ENCODE measurements around the gene DLST.

Gene DLST

DNA sequence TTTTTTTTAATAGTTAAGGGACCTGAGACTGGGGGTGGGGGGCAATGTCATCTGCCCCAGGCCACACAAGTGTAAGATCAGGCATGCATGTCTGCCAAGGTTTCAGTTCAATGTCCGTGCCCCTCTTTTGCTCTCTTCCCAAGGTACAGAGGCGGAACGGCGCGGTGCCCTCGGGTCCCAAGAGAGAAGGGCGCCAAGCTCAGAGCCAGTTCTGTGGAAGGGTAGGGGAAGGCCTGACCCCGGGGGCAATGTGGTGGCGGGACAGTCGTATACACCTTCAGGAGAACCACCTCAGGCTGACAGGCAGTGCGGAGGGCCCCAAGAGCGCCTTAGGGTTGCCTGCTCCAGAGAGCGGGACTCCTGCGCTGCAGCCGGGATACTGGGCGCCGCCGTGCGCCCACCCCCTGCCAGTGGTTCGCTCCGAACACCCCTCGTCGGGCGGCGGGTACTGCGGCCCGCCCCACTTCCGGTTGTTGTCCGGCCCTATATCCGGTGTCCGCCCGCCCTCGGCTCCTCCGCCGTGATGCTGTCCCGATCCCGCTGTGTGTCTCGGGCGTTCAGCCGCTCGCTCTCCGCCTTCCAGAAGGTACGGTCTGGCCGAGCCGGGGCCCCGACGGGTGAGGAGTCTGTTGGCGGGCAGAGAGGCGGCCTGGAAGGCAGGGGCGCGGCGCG lies at the start of gene DLST:
DLST (plus strand) TSS at position 486 of the 672 bp plus-strand sequence; CDS start at position 524, 38 bp downstream.
- DNase-seq = peak; percentile 92

DNA sequence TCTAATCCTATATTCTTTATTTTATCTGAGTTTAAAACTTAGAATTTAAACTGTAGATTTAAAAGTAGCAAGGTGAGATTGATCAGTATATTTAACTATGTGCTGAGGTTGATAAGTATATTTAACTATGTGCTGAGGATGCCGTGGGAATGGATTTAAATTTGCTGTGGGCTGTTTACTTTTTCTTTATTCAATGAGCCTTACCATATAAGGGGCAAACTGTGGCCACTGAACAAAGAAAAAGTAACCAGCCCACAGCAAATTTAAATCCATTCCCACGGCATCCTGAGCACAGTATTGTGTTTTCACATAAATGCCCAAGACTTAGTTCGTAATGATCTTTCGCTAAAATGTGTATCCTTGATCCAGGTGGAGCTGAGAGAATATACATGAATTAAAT lies 48.9 kb upstream of the DLST start:
- DNase-seq = no peak

DNA sequence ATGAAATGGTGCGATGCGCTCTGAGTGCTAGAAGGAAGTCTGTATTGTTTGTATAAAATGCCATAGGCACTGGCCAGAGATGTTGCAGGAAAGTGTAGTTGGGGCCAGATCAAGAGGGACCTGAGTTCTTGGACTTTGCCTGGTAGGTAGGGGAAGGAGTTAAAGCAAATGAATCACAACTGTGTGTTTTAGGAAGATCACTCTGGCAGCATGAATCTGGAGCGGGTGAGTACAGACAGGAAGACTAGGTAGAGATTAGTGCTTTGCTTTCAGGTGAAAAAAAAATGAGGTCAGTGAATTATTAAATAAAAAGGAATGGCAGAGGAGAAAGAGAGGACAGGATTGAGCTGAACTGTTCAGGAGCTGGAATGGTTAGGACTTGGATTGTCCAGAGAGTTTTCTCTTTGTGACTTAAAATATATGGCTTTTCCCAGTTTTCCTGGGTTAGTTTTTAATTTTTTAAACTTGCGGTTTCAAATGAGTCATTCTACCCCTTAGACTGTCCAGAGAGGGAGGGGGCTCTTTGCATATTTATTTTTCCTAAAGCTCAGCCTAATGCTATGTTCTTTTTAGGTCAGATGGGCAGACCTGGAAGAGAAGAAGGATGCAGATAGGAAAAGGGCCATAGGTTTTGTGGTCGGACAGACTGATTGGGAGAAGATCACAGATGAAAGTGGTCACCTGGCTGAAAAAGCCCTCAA lies 46.9 kb upstream of the DLST start:
- no peak for DNase-seq

DNA sequence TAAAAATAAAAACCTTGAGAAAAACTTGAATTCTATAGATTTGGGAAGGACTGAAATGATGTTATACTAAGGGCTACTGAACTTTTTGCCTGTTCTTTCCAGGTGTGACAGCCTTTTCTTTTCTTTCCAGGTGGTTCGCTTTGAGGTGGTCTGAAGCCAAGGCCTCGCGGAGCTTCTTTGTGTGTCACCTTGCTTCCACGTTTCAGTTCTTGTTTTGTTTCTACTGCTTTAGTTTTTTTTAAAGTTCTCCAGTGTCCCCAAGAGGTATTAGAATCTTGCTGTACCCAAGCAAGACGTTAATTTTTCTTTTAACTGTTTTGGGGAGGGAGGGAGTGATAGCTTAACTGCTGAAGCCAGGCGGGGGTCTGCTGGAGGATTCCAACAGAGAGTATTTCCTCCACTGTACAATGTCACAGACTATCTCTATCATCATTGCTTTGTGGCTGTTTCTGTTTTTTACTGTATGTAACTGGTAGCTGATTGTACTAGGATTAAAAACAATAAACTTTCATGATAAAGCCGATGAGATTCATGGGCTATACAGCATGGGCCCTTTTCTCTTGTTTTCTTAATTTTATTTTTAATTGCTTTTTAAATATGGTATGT lies 46.0 kb upstream of the DLST start:
- no peak for DNase-seq

DNA sequence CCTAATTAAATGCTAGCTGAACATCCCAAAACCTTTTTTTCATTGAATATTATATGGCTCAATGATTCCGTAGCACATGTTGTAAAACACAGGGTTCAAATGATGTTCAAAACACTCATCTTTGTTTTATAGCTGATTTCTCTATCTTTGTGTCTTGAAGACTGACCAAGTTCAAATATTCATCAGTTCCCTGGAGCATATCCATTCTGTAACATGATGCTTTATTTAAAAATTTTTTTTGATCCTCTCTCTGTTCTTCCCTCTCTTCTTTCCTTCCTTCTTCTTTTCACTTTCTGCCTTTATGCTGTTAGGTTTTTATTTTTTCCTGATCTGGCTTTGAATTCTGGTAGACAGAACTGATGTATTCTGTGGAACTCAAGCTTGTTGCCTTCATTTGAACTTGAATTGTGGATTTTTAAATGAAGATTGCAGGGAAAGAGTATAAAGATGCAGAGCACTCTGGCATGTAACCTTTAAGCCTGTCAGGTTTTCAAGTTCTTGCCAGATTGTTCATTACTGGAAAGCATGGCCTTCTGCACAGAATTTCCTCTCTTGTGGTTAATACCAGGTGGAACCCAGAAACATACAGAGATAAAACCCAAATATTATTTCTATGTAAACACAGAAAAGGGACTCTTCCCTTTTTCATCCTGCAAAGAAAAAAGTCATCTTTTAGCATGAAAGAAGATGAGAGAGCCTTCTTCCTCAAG lies 45.3 kb upstream of the DLST start:
- DNase-seq = no peak

DNA sequence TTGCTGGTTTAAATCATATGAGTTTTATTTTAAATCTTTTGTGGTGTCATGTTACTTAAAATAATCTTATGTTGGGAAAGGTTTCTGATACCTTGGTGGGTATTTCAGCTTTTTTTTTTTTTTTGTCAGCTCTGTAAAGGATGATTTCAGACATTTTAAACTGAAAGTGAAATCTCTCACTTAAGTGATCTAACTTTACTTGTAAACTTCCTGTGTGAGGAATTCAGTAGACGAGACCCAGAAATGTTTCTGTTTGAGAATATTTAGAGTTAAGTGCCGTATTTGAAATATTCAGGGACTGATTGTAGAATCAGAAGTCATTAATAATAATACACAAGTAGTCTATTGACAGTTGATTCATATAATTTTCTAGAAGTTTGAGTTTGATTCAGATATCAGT lies 43.5 kb upstream of the DLST start:
- DNase-seq = no peak

DNA sequence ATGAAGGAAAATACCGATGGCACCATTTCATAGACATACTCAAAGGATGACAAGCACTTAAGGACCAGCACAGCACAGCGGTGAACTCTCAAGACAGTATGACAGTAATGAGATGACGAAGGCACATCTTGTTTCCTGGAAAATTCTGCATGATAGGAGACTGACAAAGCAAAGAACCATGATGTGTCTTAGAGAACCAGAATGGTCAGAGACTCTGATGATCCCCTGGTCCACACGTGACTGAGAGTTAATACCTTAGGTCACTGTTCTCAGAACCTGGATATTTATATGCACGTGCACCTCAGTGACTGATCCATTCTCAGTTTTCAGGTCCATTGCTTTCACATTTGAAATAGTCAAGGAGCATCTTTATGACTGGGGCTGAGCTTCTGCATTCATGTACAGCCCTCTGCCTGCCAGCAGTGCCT lies 41.1 kb upstream of the DLST start:
- no peak for DNase-seq

DNA sequence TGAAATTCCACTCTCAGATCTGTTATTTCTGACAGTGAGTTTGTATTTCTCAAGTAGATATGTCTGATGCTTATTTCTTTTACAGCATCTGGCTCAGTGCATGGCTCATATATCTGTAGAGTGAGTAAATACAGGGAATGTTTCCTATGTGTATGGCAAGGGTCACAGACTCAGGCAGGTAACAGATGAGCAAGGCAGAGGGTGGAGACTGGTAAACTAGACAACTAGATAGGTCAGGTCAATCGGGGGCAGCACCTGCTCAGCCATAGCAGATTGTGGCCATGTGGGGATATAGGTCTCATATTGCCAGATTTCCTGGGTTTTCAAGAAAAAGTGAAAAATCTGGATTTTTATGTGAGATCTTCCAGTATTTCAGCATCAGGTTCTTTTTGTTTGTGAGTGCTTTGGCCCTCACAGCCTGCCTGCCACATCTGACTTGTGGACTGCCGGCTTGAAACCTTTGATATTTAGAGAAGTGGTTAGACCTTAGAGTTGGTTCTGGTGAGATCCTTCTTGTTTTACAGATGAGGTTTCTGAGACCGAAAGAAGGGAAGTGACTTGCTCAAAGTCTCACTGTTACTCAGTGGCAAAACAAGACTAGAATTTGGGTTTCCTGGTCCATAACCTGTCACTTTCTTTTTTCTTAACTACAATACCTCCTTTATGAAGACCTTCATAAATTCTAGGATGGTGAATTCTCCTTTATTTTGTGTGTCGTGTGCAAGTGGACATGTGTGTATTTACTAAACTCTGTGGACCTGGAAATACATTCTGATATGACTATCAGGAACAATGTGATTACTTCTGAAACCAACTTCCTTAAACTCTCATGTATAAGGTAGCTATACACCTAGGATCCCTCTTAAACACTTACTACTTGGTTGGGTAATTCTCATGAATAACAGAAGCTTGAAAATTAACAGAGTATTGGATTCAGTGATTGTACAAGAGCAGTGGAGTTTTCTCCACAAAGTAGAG lies 40.2 kb upstream of the DLST start:
- no peak for DNase-seq

DNA sequence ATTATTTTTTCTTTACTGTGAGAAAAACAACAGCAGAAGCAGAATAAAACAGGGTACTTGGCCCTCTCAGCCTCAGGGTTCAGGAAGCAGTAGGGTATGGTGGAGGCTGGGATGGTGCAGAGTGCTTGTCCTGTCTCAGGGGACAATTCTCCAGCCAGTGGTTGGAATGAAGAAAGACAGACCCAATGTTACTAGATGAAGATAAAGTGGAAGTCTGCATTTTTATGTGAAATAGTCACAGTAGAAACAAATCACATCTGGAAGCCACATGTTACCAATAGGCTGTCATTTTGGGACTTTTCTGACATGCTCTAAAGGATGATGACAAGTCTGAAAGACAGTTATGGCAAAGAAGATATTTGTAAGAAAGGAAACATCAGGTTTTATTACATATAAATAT lies 38.1 kb upstream of the DLST start:
- no peak for DNase-seq

DNA sequence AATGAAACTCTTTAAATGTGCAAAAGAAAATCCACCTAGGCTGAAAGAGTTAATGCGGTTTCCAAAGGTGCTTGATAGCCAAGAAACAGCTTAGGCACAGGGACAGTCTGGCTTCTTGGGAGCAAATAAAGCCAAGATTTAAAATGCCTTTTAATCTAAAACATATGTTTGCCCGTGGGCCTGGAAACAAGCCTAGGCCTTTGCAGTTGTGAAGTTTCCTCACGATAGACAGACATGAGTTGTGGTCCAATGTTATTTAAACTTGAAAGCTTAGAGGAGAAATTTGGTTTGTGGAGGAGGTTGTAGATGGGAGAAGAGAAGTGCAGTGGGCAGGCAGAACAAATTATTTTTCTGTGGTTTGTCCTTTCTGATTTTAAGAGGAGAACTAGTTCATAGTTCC lies 35.5 kb upstream of the DLST start:
- DNase-seq = peak; percentile 65

DNA sequence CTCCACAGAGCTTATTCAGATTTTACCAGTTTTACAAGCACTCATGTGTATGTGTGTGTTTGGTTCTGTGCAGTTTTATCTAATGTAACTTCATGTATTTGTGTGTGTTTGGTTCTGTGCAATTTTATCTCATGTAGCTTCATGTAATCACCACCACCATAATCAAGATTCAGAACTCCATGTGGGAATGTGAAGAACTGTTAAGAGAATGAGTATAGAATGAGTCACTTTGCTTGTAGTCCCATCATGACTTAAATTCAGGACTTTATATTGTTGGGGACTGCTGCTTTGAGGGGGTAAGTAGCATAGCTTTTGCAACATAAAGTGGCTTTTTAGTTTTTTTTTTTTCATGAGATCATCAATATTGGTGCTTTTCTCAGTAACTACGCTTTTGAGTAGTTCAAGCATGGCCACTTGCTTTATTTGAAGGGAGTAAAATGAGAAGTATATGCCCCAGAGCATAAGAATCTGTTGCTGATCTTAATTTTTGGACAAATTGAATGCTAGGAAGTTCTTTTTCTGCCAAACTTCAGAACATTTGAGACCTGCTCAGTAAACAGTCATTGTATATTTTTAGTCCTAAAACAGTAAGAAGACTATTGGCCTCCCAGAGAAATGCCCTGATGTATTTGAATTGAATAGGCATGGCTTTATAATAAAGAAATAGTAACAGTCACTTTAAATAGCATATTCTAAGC lies 34.6 kb upstream of the DLST start:
- no peak for DNase-seq

DNA sequence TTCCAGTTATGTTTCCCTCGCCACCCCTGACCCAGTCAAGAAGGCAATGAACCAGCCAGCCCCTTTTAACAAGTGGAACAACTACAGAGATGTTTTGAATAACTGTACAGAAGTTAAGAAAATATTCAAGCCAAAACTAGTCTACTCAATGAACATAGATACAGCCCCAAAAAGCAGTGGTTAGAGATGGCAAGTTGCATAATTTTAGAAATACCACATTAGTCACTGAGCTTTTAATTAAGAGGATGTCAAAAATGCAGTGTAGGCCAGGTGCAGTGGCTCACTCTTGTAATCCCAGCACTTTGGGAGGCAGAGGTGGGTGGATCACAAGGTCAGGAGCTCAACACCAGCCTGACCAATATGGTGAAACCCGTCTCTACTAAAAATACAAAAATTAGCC lies 32.9 kb upstream of the DLST start:
- no peak for DNase-seq

DNA sequence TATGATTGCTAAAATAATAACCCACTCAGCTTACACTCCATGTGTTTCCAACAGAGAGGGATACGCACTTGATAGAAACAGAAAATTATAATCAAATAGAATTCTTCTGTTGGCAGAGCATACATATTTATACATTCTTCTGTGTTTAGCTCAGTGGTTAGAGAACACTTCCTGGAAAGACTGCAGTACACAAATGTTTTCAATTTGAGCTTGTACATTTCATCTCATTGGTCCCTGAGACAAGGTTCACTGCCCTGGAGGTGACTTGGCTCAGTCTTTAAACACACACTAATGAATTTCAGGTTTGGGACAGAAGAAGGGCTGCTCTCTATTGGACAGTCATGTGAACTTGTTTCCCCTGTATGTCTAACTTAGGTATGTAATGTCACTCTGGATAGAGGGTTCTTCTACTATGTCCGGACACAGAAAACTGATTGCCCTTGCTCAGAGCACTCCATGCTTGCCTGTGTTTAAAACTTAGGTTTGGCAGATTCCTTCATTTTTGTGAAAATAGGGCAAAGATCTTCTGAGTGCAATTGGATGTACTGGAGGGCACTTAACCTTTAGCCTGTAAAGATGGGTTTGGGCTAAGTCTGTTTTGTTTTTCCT lies 28.7 kb upstream of the DLST start:
- peak; percentile 41 for DNase-seq

DNA sequence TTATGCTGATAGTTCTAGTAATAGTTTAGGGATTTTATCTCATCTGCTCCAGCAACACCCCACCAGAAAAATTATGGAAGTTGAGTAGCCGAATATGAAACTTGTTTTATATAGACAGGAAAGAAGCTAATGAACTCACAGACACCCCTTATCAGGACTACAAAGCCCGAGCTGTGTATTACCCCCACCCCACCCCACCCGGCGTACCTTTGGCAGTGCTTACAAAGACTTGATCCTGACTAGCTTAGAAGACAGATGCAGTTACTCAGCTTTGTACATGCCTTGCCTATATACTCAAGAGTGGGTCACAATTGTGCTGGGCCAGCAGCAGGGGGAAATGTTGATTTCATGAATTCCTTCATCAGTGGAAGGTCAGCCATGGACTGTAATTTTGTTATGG lies 28.1 kb upstream of the DLST start:
- DNase-seq = no peak

DNA sequence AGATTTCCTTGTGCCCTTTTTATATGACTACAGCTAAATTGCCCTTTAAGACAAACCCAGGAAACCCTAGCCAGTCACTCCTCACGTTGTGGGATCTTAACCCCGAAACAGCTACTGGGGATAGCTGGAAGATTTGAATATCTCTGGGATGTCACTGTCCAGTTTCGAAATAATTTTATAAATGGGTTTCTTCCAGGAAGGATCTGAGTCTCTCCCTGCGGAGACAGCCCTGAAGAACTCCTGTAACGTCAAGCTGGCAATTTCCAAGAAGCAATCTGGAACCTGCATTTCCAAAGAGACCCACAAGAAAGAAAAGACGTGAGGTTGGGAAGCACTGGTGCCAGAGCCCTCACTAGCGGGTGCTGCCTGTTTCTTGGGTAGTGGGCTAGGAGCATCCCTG lies 26.7 kb upstream of the DLST start:
- no peak for DNase-seq

DNA sequence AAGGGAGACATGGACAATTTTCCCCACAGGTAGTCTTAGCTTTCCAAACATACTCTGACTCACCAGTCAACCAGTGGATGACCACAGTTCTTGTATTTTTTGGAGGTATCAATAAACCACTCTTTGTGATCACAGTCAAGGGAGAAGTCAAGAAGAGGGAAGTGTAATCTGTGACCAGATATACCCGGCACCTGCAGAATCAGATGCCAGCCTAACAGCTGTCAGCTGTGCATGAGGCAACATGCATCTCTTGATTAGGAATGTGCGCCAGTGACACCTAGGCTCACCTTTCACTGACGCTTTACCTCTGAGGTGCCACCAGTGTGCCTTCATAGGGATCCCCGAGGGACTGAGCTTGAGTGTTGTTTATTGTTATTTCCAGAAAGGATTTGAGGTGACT lies 25.8 kb upstream of the DLST start:
- DNase-seq = no peak

DNA sequence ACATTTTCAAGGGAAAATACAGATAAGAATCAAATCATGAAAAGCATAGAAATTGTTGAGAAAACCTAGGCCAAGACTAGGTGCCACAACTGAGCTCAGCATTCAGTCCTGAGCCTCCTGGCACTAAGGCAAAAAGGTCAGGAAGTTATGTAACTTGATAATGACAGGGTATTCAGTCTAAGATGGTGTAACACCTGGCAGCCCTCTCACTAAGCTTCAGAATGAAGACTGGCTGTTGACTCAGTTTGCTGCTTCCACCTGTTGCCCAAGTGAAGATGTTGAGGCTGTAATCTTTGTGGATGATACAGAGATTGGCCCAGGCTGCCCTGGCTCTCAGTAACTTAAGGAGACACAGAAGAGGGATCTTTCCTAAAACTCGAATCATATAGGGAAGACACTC lies 25.4 kb upstream of the DLST start:
- no peak for DNase-seq

DNA sequence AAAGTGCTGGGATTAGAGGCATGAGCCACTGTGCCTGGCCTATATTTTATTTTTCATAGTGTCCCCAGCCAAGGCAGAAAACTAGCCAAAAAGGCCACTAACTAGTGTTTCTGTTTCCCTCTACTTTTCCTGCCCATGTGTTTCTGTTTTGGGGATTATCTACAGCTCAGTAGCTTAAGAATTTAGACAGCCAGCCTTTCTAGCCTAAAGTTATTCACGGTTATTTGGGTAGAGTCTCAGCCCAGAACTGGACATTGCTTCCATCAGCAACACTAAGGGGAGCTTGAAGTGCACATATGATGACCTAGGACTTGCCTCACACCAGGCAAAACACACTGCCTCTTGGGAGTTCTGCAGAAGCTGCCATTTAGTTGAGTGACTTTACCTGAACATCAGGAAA lies 23.7 kb upstream of the DLST start:
- DNase-seq = no peak

DNA sequence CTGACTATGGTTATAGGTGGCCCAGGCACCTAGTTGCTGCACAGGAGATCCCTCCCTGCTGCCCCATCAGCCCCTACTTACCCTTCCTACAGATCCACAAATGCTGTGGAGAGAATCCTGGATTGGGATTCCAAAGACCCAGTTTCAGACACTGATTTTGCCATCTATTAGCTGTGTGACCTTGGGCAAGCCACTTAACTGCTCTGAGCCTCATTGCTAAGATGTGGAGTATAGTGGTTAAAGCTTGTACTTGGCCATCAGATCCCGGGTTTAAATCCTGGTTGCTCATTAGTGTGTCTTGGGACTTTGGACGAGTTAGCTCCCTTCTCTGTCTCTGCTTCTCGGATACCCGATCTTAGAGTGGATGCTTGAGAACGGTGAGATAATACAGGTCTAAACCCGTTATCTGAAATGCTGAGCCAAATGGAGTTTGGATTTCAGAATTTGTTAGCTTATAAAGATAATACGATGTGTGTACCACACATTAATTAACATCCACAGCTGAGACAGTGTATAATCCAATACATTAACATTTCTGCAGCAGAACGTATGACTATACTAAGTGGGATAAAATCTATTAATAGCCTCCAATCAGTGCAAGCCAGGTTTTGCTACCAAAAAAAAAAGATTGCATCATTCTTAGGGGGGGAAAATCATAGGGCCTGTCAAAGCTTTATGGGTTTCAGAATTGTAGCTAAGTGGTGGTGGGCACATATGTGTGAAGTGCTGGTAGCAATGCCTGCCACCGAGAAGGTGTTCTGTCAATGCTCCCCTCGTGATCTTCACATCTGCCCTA lies 21.8 kb upstream of the DLST start:
- no peak for DNase-seq
